Eye (tissue), 1 donor: ENCODE measurements around the gene IFI27.
A peak's percentile ranks its signal among the peaks of the same experiment; 100 is the strongest.
"Not testable (repeated sequence)": the region's sequence is repeated elsewhere in the genome, so short reads cannot be mapped to it uniquely, and the experiment has no call there.

Experiments
- DNase-seq: peaks from one replicate; pipeline ENCODE4 v3.0.0-alpha.2; 2015

Gene IFI27

DNA sequence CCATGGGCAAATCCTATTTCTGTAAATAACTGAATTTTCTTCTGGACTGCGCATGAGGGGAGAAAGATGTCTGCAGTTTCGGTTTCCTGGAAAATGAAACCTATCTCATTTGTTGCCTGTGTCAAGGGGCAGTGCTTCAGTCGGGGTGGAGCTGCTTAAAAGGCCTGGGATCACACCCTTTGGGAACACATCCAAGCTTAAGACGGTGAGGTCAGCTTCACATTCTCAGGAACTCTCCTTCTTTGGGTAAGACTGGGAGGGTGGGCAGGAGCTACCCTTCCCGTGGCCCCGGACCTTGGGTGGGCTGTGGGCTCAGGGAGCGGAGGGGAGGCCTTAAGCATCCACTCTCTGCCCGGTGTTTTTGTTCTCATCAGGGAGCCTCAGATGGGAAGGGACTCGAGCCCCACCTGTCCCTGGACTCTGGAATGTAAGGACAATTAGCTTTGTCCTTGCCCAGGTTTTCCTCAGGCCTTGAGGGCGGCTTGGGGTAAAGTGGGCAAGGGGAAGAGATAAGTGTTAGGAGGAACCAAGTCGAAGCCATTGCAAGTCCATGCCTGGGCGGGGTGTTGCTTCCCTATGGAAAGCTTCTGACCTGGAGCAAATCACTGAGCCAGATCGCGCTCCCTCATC is at the start of gene IFI27:
IFI27 (plus strand) TSS at position 185 of the 630 bp plus-strand sequence.
- no peak for DNase-seq

DNA sequence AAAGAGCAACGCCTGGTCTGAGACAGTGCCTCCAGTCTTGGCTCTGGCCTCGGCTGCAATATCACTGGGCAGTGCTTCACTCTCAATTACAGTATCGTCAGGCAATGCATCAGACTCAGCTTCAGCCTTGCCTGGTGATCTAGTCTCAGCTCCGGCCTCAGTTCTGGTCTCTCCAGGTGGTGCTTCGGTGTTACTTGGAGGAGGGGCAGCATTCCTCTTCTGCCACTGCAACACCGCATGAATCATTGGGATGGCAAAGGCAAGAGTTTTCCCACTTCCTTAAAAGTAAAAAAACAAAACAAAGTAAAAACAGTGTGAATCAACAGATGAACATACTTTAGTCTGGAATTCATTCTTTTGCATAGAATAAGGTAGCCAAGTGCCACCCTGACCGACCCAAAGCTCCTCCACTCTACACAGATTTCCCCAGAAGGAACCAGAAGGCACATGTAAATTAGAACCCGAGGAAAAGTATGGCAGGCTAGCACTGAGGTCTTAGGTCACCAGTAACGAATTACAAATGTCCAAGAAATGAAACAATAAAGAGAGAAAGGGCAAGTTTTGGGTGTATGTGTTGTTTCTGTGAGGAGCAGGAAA is 48.1 kb upstream of the IFI27 start:
- DNase-seq: no peak

DNA sequence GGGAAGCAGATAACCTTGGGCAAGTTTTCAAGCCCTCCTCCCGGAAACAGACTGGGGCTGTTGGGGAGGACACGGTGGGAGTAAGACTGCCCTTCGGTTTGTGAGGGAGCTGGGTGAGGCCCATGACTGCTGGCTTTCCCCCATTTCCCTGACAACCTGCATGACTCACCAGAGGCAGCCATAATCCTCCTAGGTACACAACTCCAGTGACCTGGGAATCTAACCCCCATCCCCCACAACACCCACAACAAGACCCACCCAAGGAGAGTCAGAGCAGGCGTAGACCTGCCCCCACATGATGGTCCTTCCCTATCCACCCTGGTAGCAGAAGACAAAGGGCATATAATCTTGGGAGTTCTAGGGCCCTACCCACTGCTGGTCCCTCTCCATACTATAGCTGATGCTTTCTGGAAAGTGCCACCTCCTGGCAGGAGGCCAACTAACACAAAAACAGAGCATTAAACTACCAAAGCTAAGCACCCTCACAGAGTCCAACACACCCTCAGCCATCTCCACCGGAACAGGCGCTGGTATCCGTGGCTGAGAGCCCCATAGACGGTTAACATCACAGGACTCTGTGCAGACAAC is 44.4 kb upstream of the IFI27 start:
- DNase-seq: no peak

DNA sequence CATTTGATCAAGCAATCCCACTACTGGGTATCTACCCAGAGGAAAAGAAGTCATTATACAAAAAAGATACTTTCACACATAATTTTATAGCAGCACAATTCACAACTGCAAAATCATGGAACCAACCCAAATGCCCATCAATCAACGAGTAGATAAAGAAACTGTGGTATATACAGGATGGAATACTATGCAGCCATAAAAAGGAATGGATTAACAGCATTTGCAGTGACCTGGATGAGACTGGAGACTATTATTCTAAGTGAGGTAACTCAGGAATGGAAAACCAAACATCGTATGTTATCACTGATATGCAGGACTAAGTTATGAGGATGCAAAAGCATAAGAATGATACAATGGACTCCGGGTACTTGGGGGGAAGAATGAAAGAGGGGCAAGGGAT is 38.5 kb upstream of the IFI27 start:
- DNase-seq: not testable (repeated sequence)

DNA sequence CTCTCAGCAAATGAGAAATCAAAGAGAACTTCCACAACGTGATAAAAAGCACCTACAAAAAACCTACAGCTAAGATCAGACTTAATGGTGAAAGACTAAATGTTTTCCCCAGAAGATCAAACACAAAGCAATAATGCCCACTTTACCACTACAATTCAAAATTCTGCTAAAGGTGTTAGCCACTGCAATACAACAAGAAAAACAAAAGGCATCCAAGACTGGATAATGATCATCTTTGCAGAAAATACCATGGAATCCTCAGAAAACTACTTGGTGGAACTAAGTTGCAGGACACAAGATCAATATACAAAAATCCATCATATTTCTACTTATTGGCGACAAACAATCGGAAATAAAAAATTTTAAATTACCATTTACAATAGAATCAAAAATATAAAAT is 36.0 kb upstream of the IFI27 start:
- peak; percentile 21 for DNase-seq

DNA sequence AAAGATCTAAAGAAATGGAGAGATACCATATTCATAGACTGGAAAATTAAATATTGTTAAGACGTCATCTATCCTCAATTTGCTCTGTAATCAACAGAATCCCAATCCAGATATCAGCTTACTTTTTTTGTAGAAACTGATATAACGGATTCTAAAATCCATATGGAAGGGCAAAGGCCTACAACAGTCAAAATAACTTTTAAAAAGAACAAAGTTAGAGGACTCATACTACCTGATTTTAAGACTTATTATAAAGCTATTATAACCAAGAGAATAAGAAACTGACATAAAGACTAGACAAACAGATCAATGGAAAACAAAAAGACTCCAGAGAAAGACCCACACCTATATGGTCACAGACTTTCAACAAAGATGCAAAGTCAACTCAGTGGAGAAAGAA is 35.5 kb upstream of the IFI27 start:
- DNase-seq: no peak

DNA sequence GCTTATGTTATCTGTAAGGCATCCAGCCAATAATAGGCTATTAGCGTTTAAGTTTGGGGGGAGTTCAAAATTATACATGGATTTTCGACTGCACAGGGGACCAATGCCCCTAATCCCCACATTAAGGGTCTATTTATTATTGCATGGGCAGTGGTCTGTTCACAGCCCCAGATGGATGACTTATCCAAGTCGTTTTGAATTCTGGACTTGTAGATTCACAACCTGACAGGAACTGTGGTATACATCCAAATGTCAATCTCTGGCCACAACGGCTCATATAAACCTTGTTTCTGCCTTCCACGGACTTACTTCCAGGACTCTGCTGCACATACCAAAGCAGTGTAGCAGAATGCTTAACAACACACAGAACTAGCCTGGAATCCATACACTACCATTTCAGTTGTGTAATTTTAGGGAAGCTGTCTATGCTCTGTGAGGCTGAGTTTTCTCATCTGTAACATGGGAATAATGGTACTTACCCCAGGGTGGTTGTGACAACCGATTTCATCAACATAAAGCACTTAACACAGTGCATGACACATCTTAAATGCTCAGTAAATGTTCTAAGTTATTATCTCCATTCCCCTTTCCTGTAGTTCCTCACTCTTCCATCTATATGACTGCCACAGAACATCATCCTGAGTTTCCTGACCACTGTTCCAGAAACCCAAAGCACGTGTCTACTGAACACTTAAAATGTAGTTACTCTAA is 33.3 kb upstream of the IFI27 start:
- DNase-seq: no peak

DNA sequence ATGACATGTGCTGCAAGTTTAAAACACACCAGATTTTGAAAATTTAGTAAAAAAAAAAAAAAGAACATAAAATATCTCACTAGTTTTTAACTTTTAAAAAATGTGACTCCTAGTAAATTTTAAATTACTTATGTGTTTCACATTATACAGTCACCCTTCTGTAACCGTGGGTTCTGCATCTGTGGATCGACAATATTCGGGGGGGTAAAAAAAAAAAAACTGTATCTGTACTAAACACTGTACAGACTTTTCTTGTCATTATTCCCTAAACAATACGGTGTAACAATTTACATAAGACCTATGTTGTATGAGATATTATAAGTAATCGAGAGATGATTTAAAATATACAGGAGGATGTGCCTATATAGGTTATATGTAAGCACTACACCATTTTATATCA is 32.7 kb upstream of the IFI27 start:
- DNase-seq: no peak

DNA sequence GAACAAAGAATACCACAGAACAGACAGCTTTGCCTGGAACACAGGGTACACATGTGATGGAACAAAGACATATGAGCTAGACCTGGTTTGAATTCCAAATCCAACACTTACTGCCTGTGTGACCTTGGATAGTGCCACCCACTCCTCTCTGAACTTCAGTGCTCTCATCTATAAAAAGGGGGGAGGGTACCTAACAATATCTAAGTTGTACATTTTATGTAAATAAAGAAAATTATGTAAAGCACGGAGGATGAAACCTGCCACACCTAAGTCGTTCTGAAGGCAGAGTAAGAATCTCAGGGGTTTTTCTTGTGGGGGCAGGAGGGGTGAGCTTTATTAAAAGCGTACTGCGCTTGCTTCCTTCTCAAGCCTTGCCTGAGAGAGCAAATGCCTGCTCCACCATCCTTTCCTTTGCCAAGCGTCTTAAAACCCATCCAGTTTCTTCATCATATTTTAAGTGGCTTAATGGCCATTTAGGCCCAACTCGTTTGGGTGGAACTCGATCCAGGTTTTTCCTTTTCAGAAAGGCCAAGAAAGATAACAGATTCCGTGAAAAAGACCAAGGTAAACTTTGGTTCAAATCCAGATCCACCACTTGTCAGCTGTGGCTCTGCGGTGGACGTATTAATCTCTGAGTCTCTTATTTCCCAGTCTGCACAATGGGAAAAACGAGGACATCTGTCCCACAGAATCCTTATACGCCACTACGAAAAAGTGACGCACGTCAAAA is 30.5 kb upstream of the IFI27 start:
- DNase-seq: peak; percentile 81

DNA sequence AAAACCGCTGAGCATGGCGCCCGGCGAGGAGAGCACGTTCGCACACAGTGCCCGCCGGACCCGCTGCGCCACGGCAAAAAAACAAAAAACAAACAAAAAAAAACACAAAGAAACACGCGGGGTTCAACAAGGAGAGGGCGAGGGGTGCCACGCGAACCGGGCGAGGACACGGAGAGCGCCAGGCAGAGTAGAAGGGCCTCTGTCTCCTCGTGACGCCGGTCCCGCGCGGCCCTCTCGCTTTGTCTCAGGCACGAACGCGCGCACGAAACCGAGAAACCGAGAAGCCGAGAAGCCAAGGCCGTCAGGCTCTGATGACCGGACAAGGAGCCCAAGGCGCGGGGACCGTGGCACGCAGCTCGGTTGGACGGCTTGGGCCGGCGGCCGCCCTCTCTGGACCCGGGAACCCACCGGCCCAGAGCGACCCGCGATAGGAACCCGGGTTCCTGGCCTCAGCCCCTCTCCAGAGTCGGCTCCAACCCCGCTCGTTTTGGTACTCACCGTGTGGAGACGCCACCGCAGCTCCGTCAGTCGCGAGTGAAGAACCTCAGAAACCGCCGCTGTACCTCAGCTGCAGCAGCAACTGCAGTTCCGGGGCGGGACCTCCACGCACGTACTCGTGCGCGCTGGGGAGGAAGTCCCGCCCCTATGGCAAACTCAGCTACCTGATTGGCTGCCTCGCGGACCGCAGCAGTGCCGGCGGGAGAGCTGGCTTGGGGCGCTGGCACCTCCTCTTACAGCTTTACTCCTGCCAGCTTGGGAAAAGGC is 29.7 kb upstream of the IFI27 start, which contains the start of the genes DDX24 and IFI27L1:
DDX24 (minus strand) TSS at position 582 of the 765 bp plus-strand sequence. CDS start 1,460 bp downstream, outside the sequence.
IFI27L1 (plus strand) TSS at position 690 of the 765 bp plus-strand sequence. CDS start 15,628 bp downstream, outside the sequence.
- peak; percentile 98 for DNase-seq

DNA sequence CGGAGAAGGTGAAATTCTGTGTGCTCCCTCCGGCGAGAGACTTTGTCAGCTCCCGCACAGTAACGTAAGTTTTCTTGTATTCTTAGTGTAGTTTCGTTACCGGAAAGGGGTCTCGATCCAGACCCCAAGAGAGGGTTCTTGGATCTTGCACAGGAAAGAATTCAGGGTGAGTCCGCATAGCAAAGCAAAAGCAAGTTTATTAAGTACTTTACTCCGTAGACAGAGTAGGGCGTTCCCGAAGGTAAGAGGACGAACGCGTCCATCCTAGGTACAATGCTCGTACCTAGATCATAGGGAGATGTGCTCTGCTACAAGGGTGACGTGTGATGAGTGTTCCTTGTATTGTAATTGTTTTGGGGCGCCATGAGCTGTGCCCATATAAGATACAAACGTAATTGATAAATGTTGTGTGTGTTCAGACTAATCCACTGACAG is 29.1 kb upstream of the IFI27 start:
- no peak for DNase-seq

DNA sequence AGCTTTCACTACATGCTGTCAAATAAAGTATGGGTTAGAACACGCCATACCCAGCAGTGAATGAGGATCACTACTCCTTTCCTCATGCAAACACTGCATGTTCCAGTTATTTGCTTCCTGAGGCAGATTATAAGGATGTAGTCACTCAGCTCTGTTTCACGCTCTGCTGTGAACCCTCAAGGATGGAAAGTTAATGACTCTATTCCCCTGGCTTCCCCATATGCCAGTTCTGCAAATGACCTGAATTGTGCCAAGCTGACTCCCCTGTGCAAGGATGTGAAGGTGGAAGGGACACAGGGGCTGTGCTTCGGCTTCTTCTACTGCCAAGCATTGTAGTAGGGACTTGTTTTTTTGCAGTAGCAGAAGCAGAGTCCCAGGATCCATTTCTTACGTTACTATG is 22.6 kb upstream of the IFI27 start:
- no peak for DNase-seq

DNA sequence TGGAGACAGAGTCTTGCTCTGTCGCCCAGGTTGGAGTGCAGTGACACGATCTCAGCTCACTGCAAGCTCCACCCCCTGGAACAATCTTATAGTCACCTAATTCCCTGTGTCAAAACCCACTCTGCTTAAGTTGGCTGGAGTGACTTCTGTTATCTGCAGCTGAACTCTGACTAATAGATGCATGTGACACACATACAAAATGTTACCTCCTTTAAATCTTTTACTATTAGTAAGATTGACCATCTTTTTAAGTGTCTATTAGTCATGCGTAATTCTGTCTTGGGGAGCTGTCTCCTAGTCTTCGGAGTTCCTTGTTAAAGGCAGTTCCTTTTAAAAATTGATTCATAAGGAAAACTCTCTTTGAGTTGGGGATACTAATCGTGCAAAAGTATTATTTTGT is 22.0 kb upstream of the IFI27 start:
- no peak for DNase-seq

DNA sequence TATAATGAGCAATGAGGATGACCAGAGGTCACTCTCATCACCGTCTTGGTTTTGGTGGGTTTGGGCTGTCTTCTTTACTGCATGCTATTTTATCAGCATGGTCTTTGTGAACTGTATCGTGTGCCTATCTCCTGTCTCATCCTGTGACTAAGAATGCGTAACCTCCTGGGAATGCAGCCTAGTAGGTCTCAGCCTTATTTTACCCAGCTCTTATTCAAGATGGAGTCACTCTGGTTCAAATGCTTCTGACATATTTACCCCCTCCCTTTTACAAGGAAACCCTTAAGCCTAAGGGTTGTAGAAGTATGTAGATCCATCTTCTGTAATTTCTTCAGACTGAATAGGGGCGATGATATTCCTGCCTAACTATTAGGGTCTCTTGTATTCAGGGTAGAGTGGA is 21.1 kb upstream of the IFI27 start:
- no peak for DNase-seq

DNA sequence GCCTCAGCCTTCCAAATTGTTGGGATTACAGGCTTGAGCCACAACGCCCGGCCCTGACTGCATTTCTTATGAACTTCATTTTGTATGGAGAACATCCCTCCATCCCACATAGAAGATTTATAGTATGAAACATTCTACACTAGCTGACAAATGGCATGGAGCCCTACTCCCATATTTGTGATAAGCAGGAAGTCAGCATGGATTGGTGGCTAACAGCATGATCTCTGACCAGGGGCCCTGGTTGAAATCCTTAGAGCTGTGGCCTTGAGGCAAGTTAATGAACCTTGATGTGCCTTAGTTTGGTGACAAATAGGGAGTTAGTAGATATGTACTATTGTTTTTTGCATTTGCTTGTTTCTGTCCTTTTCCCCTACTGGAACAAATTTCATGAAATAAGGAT is 17.1 kb upstream of the IFI27 start:
- no peak for DNase-seq

DNA sequence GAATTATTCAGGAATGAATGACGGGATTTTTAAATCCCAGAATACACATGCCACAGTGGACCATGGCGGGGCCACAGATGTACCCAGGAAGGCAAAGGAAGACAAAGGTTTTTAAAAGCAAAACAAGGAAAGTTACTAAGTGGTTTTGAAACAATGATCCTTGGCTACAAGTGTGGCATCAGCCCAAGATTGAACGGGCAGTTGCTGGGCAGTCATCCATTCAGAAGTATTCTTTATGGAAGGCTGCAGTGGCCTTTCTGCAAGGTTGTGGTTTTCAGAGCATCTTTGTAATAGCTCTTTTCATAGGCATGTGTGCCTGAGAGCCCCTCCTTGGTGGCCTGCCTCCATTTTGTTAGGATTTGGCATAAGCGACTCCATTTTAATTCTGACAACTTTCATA is 13.4 kb upstream of the IFI27 start:
- DNase-seq: no peak

DNA sequence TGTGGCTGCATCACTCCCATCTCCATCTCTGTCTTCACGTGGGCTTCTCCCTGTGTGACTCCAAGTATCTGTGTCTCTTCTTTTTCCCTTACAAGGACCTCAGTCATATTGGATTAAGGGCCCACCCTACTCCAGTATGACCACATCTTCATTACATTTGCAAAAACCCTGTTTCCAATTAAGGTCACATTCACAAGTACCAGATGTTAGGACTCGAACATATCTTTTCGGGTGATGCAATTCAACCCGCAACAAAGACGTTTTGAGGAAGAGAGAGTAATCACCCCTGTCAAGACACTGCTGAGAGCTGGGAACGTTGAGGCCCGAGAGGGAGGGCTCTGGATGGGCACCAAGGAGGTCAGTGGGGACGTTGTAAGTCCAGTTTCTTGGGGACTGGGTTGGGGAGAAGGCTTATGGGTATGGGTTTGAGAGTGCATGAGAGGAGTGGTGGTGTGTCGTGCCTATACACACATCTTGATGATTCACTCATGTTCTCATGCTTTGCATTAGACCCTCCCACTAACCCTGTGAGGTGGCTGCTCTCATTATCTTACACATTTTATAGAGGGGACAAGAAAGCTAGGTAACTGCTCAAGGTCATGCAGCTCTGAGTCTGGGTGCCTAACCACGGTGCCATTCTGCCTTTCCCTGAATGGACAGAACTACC is 12.1 kb upstream of the IFI27 start:
- no peak for DNase-seq

DNA sequence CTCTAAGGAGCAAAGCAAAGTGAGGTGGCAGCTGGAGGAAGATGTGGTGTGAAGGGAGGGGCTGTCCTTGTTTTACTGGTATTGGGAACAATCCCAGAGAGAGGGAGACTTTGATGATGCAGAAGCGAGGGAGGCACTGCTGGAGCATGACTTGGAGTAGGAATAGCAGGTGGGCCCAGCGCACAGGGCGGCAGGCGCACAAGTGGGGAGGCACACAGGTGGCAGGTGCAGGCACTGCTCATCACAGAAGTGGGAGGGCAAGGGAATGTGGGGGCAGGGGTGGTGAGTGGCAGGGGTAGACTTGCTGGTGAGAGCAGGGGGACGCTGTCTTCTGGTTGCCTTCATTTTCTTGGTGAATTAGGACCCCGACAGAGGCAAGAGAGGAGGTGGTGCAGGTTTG is 11.5 kb upstream of the IFI27 start:
- DNase-seq: no peak

DNA sequence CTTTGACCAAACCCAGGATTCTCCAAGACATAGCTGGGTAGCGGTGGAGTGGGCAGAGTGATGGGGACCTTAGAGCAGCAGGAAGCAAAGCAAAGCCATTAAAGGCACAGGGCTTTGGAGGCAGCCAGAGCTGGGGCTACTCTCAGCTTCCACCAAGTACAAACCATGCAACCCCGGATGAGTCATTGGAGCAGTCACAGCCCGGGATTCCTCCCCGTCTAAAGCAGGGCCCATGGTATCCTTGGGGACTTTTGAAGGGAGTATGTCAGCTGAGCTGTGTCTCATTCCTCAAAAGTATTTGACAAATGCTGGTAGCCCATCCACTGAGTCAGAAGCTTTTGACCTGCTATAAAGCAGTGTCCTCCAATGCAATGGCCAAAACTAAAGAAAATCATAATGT is 9.7 kb upstream of the IFI27 start:
- no peak for DNase-seq

DNA sequence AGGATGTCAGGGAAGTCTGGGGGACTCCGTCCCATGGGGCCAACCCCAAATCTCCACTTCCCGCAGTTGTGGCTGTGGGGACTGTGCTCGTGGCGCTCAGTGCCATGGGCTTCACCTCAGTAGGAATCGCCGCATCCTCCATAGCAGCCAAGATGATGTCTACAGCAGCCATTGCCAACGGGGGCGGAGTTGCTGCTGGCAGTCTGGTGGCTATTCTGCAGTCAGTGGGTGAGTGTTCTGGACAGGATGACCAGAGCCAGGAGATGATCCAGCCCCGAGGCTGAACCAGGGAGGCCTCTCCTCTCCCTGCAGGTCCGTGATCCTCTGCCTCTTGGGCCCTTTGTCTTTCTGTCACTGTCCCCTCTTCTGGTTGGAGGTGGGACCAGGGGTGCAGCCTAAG is 8.8 kb upstream of the IFI27 start:
- no peak for DNase-seq

DNA sequence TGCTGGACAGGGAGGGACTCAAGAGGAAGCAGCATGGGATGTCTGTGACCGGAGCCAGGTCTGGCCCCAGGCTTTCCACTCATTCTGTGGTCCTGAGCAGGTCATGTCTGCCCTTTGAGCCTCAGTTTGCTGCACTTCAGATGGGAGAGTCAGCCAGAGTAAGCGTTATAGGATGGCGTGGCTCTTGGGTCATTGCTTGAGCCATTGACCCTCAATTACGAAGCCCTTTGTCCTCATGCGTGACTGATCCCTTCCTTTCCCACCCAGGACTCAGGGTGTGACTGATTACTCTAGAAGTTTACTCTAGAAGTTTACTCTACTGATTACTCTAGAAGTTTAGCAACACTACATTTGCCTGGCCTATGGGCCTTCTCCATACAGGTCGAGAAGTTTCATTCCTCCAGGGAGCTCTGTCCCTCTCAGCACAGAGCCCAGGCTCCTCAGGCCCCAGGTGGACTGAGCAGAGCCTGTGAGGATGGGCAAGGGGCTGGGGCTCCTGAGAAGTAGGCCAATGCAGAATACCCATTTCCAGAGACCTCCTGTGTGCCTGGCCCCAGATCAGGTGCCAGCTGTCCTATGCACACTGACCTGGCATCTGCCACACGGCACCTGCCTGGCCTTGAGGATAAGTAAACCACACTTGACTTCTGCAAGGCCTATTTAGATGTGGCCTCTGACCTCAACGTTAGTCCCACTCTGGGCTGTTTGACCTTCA is 7.6 kb upstream of the IFI27 start:
- no peak for DNase-seq
